ENCODE results near the gene SLC35F1.

SLC35F1 gene

GRCh38 chr6:117907601-117908245 lies 659 bp downstream of the SLC35F1 start:
- Histone ChIP-seq H3K27ac (ENCODE audit: low read length) (no peak overlapping the region), H2AFZ (ENCODE audit: low read depth, low read length) (no peak overlapping the region), H3K4me3 (ENCODE audit: low read length) (no peak overlapping the region), H3K27me3 (ENCODE audit: low read depth, low read length) (no peaks in the 10 kb centered on the region), H3K4me1 (ENCODE audit: low read length) (no peaks in the 10 kb centered on the region), H3K9ac (ENCODE audit: low read length) (no peak overlapping the region), H4K20me1 (ENCODE audit: insufficient read depth, low read length) (no peaks in the 10 kb centered on the region), H3K9me3 (ENCODE audit: insufficient read depth, low read length) (no peaks in the 10 kb centered on the region), H3K36me3 (replicated peaks; ENCODE audit: low read depth, low read length) (no peaks in the 10 kb centered on the region), H3K79me2 (ENCODE audit: low read length) (no peaks in the 10 kb centered on the region), H3K4me2 (ENCODE audit: low read length) (no peak overlapping the region)
- TF ChIP-seq CTCF (IDR thresholded peaks at IDR 0.05; ENCODE audit: low read depth, low read length) (no peak), EZH2phosphoT487 (IDR thresholded peaks at IDR 0.05; ENCODE audit: low read depth) (no peak)

GRCh38 chr6:117908246-117909068 lies 1.4 kb downstream of the SLC35F1 start:
- Histone ChIP-seq H2AFZ (ENCODE audit: low read depth, low read length) (no peak overlapping the region), H3K4me3 (ENCODE audit: low read length) (no peak overlapping the region), H3K9ac (ENCODE audit: low read length) (no peak overlapping the region), H3K27ac (ENCODE audit: low read length) (no peak overlapping the region), H3K36me3 (replicated peaks; ENCODE audit: low read depth, low read length) (no peaks in the 10 kb centered on the region), H3K4me1 (ENCODE audit: low read length) (no peaks in the 10 kb centered on the region), H3K4me2 (ENCODE audit: low read length) (no peak overlapping the region), H4K20me1 (ENCODE audit: insufficient read depth, low read length) (no peaks in the 10 kb centered on the region), H3K9me3 (ENCODE audit: insufficient read depth, low read length) (no peaks in the 10 kb centered on the region), H3K27me3 (ENCODE audit: low read depth, low read length) (no peaks in the 10 kb centered on the region), H3K79me2 (ENCODE audit: low read length) (no peaks in the 10 kb centered on the region)
- TF ChIP-seq EZH2phosphoT487 (IDR thresholded peaks at IDR 0.05; ENCODE audit: low read depth) (no peak), CTCF (IDR thresholded peaks at IDR 0.05; ENCODE audit: low read depth, low read length) (no peak)

DNA sequence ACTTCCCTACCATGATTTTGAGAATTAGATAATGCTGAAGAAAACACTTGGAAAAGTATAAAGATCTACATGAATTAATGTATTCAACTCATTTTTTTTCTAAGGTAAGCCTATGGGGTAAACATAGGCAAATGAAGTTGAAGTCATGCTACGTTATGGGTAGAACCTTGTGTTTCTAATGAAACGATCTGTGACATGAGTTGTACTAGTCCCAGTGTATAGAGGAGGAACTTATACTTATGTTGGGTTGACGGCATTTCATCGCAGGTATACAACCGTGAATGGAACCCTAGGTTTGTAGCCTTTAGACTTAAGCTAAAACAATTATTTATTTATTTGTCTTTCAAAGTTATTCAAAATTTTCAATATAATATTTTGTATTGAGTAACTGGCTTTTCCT lies 2.6 kb downstream of the SLC35F1 start:
- Histone ChIP-seq H3K36me3 (replicated peaks; ENCODE audit: low read depth, low read length) (no peaks in the 10 kb centered on the region), H2AFZ (ENCODE audit: low read depth, low read length) (no peak overlapping the region), H3K9ac (ENCODE audit: low read length) (no peak overlapping the region), H3K27me3 (ENCODE audit: low read depth, low read length) (no peaks in the 10 kb centered on the region), H3K27ac (ENCODE audit: low read length) (no peak overlapping the region), H3K9me3 (ENCODE audit: insufficient read depth, low read length) (no peaks in the 10 kb centered on the region), H3K4me2 (ENCODE audit: low read length) (no peak overlapping the region), H3K4me1 (ENCODE audit: low read length) (no peaks in the 10 kb centered on the region), H3K79me2 (ENCODE audit: low read length) (no peaks in the 10 kb centered on the region), H4K20me1 (ENCODE audit: insufficient read depth, low read length) (no peaks in the 10 kb centered on the region), H3K4me3 (ENCODE audit: low read length) (no peak overlapping the region)
- TF ChIP-seq CTCF (IDR thresholded peaks at IDR 0.05; ENCODE audit: low read depth, low read length) (no peak), EZH2phosphoT487 (IDR thresholded peaks at IDR 0.05; ENCODE audit: low read depth) (no peak)

- H3K27ac ChIP-seq (ENCODE audit: low read length), result no peak overlapping the region
- H3K79me2 ChIP-seq (ENCODE audit: low read length), result no peaks in the 10 kb centered on the region
- no peak overlapping the region for H3K4me3 ChIP-seq (ENCODE audit: low read length)
- no peaks in the 10 kb centered on the region for H3K9me3 ChIP-seq (ENCODE audit: insufficient read depth, low read length)
- H4K20me1 ChIP-seq (ENCODE audit: insufficient read depth, low read length), result no peaks in the 10 kb centered on the region
- H3K4me2 ChIP-seq (ENCODE audit: low read length), result no peak overlapping the region
- H3K36me3 ChIP-seq (replicated peaks; ENCODE audit: low read depth, low read length), result no peaks in the 10 kb centered on the region
- no peak for TF ChIP-seq CTCF (IDR thresholded peaks at IDR 0.05; ENCODE audit: low read depth, low read length)
- no peak for TF ChIP-seq EZH2phosphoT487 (IDR thresholded peaks at IDR 0.05; ENCODE audit: low read depth)
- no peaks in the 10 kb centered on the region for H3K4me1 ChIP-seq (ENCODE audit: low read length)
- H3K27me3 ChIP-seq (ENCODE audit: low read depth, low read length), result no peaks in the 10 kb centered on the region
- H2AFZ ChIP-seq (ENCODE audit: low read depth, low read length), result no peak overlapping the region
- no peak overlapping the region for H3K9ac ChIP-seq (ENCODE audit: low read length)
These were observed 3.5 kb downstream of the SLC35F1 start for GRCh38 chr6:117910549-117910948.
